Lower leg skin (tissue), 4 donors: Measurements from ENCODE around the gene TFDP1. TPM values are rescaled to one million over a fixed set of nuclear protein-coding genes. Genes with fewer than 3 reads are reported as not detected.

Experiments
- DNase-seq, 2 donors: peaks; one replicate each; pipeline ENCODE4 v3.0.0-alpha.2; 2019; ENCODE audit warnings: low spot score in 2 of 2
- H3K4me3 ChIP-seq: fragments of 200-600 bp; sonication (generic); 2 replicates; pipeline ENCODE4 v1.5.1; 2017; ENCODE audit warnings: mild to moderate bottlenecking, low read depth; ENCODE audit not compliant: poor library complexity, severe bottlenecking
- POLR2A ChIP-seq, 2 donors: fragments of 450-650 bp; IDR thresholded peaks; one replicate each; pipeline ENCODE4 v1.6.1; 2016 to 2017; ENCODE audit warnings: antibody characterized with exemption in 2 of 2, mild to moderate bottlenecking in 1 of 2, moderate library complexity in 1 of 2
- WGBS, 2 donors: methylation state at CpG; one replicate each; pipeline ENCODE4 v1.1.5; 2018; 5-methylcytosine and 5-hydroxymethylcytosine counted together
- intact Hi-C: fragments of 100-400 bp; cut with DNase I; formaldehyde crosslinking; loops from one replicate; pipeline ENCODE4 v1.15.0; 2023; ENCODE audit warnings: low total_unique reads
- total RNA-seq, 4 donors: library from RNA; depleted of rRNA; stranded (reverse); fragments of >200 nt; gene quantifications; one replicate each; pipeline ENCODE4 v1.1.0, GENCODE V29; 2016
- TF ChIP-seq, protein P1 (sequence below), 3 donors: fragments of 450-650 bp; IDR thresholded peaks; one replicate each; pipeline ENCODE4 v1.5.1; 2016; ENCODE audit warnings: antibody characterized with exemption in 3 of 3, mild to moderate bottlenecking in 3 of 3, moderate library complexity in 2 of 3

Gene TFDP1
- total RNA-seq, 4 donors from 2014 or later: 35.9 to 48.8 (median 41.9) TPM

DNA sequence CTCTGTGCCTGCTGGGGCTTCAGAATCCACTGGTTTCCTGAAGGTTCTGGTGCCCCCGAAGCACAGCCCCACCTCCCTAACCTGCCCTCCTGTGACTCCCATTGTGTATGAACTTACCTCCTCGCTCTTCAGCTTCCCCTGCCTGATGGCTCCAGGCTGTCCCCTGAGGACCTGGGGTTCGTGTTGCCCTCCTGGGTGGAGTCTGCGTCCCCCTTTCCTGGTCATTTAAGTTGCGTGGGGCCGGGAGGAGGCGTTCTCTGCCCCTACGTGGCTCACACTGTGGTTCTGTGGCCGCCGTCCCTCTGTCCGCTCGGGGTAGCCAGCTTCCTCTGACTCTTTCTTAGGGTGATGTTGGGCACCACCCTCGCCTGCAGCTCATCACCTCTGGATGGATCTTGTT lies 13.9 kb downstream of the TFDP1 start:
- intact Hi-C loops: no loop called here
- H3K4me3 ChIP-seq: no peak overlapping the region
- 94 to 95% methylated on average over 13 of the region's 13 CpGs for WGBS, 2 donors
- no peak for TF ChIP-seq POLR2A (IDR thresholded peaks at IDR 0.05)
- TF ChIP-seq, protein P1, sequence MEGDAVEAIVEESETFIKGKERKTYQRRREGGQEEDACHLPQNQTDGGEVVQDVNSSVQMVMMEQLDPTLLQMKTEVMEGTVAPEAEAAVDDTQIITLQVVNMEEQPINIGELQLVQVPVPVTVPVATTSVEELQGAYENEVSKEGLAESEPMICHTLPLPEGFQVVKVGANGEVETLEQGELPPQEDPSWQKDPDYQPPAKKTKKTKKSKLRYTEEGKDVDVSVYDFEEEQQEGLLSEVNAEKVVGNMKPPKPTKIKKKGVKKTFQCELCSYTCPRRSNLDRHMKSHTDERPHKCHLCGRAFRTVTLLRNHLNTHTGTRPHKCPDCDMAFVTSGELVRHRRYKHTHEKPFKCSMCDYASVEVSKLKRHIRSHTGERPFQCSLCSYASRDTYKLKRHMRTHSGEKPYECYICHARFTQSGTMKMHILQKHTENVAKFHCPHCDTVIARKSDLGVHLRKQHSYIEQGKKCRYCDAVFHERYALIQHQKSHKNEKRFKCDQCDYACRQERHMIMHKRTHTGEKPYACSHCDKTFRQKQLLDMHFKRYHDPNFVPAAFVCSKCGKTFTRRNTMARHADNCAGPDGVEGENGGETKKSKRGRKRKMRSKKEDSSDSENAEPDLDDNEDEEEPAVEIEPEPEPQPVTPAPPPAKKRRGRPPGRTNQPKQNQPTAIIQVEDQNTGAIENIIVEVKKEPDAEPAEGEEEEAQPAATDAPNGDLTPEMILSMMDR (IDR thresholded peaks at IDR 0.05): no peak
- peak in 1 of 2 donors; percentile 70 for DNase-seq

DNA sequence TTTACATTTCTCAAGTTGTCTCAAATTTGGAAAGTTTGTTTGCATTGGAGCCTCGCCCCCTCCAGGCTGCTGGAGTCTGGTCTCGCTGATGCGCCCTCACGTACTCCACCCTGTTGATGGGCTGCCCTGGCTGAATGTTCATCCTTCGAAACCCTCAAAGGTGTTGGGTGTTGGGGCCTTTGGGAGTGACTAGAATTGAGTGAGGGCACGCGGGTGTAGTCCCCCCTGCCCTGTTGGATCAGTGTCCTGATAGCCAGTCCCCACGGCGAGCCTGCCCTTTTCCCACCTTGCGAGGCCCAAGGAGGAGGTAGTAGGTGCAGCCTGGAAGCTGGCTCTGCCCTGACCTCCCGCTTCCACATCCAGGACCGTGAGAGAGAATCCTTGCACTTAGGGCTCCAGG lies 14.8 kb downstream of the TFDP1 start:
- intact Hi-C loops: no loop called here
- peak in 1 of 2 donors; percentile 70 for DNase-seq
- WGBS, 2 donors: 95 to 98% methylated on average over 12 of the region's 12 CpGs
- TF ChIP-seq POLR2A (IDR thresholded peaks at IDR 0.05): no peak
- TF ChIP-seq, protein P1 (IDR thresholded peaks at IDR 0.05): no peak
- no peak overlapping the region for H3K4me3 ChIP-seq

DNA sequence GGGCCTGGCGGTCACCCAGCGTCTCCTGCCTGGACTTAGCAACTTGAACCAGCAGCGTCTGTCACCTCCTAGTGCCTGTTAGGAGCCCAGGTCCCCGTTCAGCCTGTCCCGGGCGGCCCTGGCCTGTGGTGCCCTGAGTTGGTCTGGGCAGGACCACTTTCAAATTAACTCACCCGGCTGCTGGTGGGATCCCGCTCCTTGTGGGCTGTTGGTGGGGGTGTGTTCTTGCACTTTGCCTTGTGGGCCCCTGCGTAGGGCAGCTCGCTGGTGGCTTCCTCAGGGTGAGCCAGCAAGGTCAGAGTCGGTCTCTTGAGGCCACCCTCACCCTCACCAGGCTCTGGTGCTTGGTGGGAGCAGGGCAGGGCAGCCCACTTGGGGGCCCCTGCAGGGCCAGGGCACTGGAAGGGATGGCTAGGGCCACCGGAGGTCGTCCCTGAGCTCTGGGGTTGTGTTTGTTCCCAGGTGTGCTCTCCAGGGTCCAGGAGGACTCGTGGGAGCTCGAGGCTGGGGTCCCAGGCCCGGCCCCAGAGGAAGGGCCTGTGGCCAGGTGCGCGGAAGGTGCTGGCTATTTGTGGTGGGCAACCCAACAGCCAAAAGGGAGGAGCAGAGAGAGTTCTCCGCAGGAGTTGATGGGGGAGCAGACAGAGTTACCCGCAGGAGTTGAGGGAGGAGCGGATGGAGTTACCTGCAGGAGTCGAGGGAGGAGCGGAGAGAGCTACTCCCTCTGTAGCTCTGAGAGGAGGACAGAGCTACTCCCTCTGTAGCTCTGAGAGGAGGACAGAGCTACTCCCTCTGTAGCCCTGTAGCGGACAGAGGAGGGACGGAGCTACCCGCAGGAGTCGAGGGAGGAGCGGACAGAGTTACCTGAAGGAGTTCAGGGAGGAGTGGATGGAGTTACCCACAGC lies 16.9 kb downstream of the TFDP1 start:
- H3K4me3 ChIP-seq: no peak overlapping the region
- DNase-seq: no peak
- intact Hi-C loops: no loop called here
- TF ChIP-seq, protein P1 (IDR thresholded peaks at IDR 0.05): no peak
- no peak for TF ChIP-seq POLR2A (IDR thresholded peaks at IDR 0.05)
- 93 to 95% methylated on average over 18 to 24 of the region's 28 CpGs for WGBS, 2 donors

DNA sequence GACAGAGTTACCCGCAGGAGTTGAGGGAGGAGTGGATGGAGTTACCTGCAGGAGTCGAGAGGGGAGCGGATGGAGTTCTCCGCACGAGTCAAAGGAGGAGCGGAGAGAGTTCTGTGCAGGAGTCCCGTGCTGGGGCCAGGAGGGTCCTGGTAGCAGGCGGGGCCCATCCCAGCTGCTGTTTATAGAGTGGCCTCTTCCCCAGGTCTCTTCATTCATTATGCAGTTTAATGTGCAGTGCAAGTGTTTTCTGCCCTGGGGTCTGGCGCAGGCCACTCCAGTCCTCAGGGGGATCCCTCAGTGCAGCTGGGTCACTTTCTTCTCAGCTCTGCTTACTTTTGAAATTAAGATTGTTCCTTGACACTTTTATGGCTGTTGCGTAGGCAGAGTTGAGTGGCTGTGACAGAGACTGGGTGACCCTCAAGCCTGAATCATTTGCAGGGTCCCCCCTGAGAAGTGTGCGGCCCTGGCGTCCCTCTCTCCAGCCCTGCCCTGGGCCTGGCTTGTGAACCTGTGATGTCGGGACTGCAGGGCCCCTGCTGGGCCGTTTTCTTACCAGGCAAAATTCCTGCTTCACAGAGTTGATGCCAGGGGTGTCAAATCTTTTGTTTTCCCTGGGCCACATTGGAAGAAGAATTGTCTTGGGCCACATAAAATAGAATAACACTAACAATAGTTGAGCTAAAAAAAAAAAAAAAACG lies 17.9 kb downstream of the TFDP1 start:
- 84 to 89% methylated on average over 15 of the region's 15 CpGs for WGBS, 2 donors
- no peak overlapping the region for H3K4me3 ChIP-seq
- TF ChIP-seq POLR2A (IDR thresholded peaks at IDR 0.05): no peak
- TF ChIP-seq, protein P1 (IDR thresholded peaks at IDR 0.05): no peak
- no peak for DNase-seq
- intact Hi-C loops: no loop called here

DNA sequence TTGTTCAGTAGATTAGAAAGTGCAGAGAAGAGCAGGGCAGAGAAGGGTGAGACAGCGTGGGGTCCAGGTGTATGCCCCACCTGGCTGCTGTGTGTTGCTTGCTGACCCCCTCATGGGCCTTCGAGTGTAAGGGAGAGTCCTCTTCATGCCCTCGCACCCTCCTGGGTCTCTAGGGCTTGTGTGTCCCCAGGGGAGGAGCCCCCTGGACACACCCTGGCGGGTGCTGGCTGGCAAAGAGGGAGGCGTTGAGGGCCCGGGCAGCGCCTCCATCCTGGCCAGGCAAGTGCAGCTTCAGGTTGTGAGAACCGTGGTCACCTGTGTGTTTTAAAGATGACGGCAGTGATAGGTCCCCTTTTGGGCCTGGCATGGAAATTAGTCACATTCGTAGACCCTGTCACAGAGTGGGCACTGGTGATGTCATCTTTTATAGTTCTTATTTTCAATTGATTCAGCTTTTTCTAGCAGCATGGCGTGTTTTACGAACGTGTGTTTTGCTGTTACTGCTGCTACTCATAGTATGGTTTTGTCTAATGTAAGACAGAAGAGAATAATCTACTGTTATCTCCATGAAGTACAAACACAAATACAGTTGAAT lies 18.7 kb downstream of the TFDP1 start:
- no peak for TF ChIP-seq POLR2A (IDR thresholded peaks at IDR 0.05)
- TF ChIP-seq, protein P1 (IDR thresholded peaks at IDR 0.05): no peak
- no peak overlapping the region for H3K4me3 ChIP-seq
- 84 to 88% methylated on average over 13 of the region's 13 CpGs for WGBS, 2 donors
- no peak for DNase-seq
- intact Hi-C loops: no loop called here
